Smooth muscle cell (in vitro differentiated cells): ENCODE data around the gene ANO1. TPM values are rescaled to one million over a fixed set of nuclear protein-coding genes. Genes with fewer than 3 reads are reported as not detected.

ENCODE experiments used
- DNase-seq: peaks from one replicate; lab custom pipeline; 2025; ENCODE audit not compliant: unreplicated experiment; lab: John Stamatoyannopoulos, UW
- H2AFZ ChIP-seq: fragments of 200-600 bp; sonication (generic); 2 replicates; pipeline ENCODE4 v1.6.0; 2016; ENCODE audit warnings: antibody characterized with exemption, low read depth, mild to moderate bottlenecking
- H3F3A ChIP-seq: fragments of 200-600 bp; sonication (generic); 2 replicates; pipeline ENCODE4 v1.6.0; 2017; ENCODE audit warnings: antibody characterized with exemption, low read depth
- H3K27ac ChIP-seq: fragments of 200-600 bp; sonication (generic); 2 replicates; pipeline ENCODE4 v1.5.1; 2016; ENCODE audit warnings: low read depth, mild to moderate bottlenecking
- H3K27me3 ChIP-seq: fragments of 200-600 bp; sonication (generic); 2 replicates; pipeline ENCODE4 v1.6.1; 2016; ENCODE audit warnings: low read depth, mild to moderate bottlenecking
- H3K36me3 ChIP-seq: fragments of 200-600 bp; sonication (generic); 2 replicates; pipeline ENCODE4 v1.5.1; 2016; ENCODE audit warnings: low read depth
- H3K4me1 ChIP-seq: fragments of 200-600 bp; sonication (generic); 2 replicates; pipeline ENCODE4 v1.5.1; 2016; ENCODE audit warnings: low read depth
- H3K4me2 ChIP-seq: fragments of 200-600 bp; sonication (generic); 2 replicates; pipeline ENCODE4 v1.6.0; 2016; ENCODE audit warnings: mild to moderate bottlenecking
- H3K4me3 ChIP-seq: fragments of 200-600 bp; sonication (generic); 2 replicates; pipeline ENCODE4 v1.5.1; 2016; ENCODE audit warnings: mild to moderate bottlenecking
- H3K79me2 ChIP-seq: fragments of 200-600 bp; sonication (generic); 2 replicates; pipeline ENCODE4 v1.6.0; 2016; ENCODE audit warnings: low read depth, mild to moderate bottlenecking
- H3K9ac ChIP-seq: fragments of 200-600 bp; sonication (generic); 2 replicates; pipeline ENCODE4 v1.6.0; 2016; ENCODE audit warnings: low read depth
- H3K9me3 ChIP-seq: fragments of 200-600 bp; sonication (generic); replicated peaks from 2 replicates; pipeline ENCODE4 v1.5.1; 2016; ENCODE audit warnings: low read depth
- H4K20me1 ChIP-seq: fragments of 200-600 bp; sonication (generic); 2 replicates; pipeline ENCODE4 v1.6.0; 2016; ENCODE audit warnings: low read depth
- WGBS: methylation state at CpG from one replicate; pipeline ENCODE4 v1.1.7; 2016; ENCODE audit warnings: low lambda C conversion rate; 5-methylcytosine and 5-hydroxymethylcytosine counted together
- polyA plus RNA-seq: library from polyadenylated mRNA; unstranded; fragments of >200 nt; fragmentation: Nextera tagmentation; extraction: Ambion mirVana; gene quantifications from 2 replicates; pipeline ENCODE4 v1.2.1, GENCODE V29; 2016
- total RNA-seq: library from RNA; depleted of rRNA; stranded (reverse); fragments of >200 nt; gene quantifications from 2 replicates; pipeline ENCODE4 v1.2.3, GENCODE V29; 2014
- TF ChIP-seq, protein P1 (sequence below): fragments of 200-600 bp; sonication (generic); IDR thresholded peaks from 2 replicates; pipeline ENCODE4 v1.5.1; 2017; ENCODE audit warnings: borderline replicate concordance, mild to moderate bottlenecking, antibody characterized with exemption; ENCODE audit not compliant: insufficient read depth, poor library complexity, severe bottlenecking

The ANO1 gene
- total and polyA plus RNA-seq, 2 experiments from 2014 or later = 93.4 to 133 TPM

DNA sequence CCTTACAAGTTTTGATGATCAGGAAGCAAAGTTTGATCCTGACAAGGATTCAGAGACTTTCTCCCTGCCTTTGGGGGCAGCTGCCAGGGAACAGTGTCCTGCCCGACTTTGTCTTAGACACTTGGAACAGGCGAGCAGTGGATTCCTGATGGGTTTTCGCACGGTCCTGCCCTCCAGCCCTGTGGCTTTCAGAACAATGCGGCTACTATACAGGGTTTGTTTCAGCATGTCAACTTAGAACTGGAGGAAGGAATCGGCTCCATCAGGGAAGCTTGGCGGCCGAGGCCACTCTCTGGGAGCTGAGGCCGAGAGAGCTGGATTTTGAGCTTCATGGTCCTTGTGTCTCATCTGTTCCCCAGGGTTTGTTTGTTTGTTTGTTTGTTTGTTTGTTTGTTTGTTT, 11.5 kb downstream of the ANO1 start:
- no peak overlapping the region for H3K9ac ChIP-seq
- DNase-seq = no peak
- H3K36me3 ChIP-seq = no peaks in the 10 kb centered on the region
- H3K4me1 ChIP-seq = no peaks in the 10 kb centered on the region
- H4K20me1 ChIP-seq = peaks cover 13% of the 10 kb centered on the region
- no peaks in the 10 kb centered on the region for H3K27me3 ChIP-seq
- no peak overlapping the region for H3K27ac ChIP-seq
- no peaks in the 10 kb centered on the region for H3K9me3 ChIP-seq
- peaks cover 3% of the 10 kb centered on the region for H3F3A ChIP-seq
- H3K4me3 ChIP-seq = no peak overlapping the region
- TF ChIP-seq, protein P1, sequence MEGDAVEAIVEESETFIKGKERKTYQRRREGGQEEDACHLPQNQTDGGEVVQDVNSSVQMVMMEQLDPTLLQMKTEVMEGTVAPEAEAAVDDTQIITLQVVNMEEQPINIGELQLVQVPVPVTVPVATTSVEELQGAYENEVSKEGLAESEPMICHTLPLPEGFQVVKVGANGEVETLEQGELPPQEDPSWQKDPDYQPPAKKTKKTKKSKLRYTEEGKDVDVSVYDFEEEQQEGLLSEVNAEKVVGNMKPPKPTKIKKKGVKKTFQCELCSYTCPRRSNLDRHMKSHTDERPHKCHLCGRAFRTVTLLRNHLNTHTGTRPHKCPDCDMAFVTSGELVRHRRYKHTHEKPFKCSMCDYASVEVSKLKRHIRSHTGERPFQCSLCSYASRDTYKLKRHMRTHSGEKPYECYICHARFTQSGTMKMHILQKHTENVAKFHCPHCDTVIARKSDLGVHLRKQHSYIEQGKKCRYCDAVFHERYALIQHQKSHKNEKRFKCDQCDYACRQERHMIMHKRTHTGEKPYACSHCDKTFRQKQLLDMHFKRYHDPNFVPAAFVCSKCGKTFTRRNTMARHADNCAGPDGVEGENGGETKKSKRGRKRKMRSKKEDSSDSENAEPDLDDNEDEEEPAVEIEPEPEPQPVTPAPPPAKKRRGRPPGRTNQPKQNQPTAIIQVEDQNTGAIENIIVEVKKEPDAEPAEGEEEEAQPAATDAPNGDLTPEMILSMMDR = no peak
- no peak overlapping the region for H3K4me2 ChIP-seq
- H2AFZ ChIP-seq = no peak overlapping the region
- WGBS = 89% methylated on average over 9 of the region's 9 CpGs
- H3K79me2 ChIP-seq = peaks cover 18% of the 10 kb centered on the region

DNA sequence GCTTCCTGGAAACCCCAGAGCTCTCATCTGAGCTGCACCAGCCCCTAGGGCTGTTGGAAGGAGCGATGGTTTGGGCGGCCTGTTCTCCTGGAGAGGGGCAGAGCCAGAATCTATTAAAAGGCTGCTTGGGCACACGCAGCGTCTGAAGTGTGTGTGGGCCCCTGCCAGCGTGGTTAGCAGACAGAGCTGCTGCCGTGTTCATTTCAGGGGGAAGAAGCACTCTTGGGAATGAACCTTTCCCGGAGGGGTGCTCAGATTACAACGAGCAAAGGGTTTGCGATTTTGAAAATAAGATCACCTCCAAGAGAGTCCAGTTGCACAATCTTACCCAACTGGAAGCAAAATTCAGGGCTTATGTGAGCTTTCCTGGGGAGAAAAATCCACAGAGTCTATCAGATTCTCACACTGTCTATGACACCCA, 12.9 kb downstream of the ANO1 start:
- Histone ChIP-seq H3K4me2 (no peak overlapping the region), H3K4me1 (no peaks in the 10 kb centered on the region), H2AFZ (no peak overlapping the region), H3K27me3 (no peaks in the 10 kb centered on the region), H3K79me2 (peaks cover 11% of the 10 kb centered on the region), H3F3A (peaks cover 3% of the 10 kb centered on the region), H3K9ac (no peak overlapping the region), H3K27ac (no peak overlapping the region), H3K36me3 (no peaks in the 10 kb centered on the region), H3K4me3 (no peak overlapping the region), H3K9me3 (no peaks in the 10 kb centered on the region), H4K20me1 (no peaks in the 10 kb centered on the region)
- DNase-seq = no peak
- WGBS = 55% methylated on average over 9 of the region's 9 CpGs
- TF ChIP-seq, protein P1 = no peak

DNA sequence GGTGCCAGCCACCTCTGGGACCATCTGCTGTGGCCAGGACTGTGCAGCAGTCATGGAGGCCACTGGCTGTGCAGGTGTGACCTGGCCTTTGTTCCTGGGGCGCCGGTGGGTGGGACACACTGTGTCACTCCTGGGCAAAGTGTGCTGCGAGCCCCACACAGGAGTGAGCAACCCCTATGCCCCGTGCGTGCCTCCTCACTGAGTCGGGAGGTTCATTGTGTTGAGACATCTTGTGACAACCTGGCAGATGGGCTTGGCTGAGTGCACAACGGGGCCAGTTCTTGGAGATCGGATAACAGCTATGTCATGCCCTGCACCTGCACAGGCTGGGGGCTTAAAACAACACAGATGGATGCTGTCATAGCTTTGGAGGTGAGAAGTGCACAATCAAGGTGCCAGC, 13.5 kb downstream of the ANO1 start:
- Histone ChIP-seq H2AFZ (no peak overlapping the region), H3K27ac (no peak overlapping the region), H3K79me2 (peaks cover 11% of the 10 kb centered on the region), H3K4me2 (no peak overlapping the region), H3K4me3 (no peak overlapping the region), H3K27me3 (no peaks in the 10 kb centered on the region), H3K36me3 (no peaks in the 10 kb centered on the region), H3K4me1 (no peaks in the 10 kb centered on the region), H4K20me1 (no peaks in the 10 kb centered on the region), H3F3A (peaks cover 3% of the 10 kb centered on the region), H3K9ac (no peak overlapping the region), H3K9me3 (no peaks in the 10 kb centered on the region)
- no peak for DNase-seq
- TF ChIP-seq, protein P1 = no peak
- 96% methylated on average over 8 of the region's 8 CpGs for WGBS

DNA sequence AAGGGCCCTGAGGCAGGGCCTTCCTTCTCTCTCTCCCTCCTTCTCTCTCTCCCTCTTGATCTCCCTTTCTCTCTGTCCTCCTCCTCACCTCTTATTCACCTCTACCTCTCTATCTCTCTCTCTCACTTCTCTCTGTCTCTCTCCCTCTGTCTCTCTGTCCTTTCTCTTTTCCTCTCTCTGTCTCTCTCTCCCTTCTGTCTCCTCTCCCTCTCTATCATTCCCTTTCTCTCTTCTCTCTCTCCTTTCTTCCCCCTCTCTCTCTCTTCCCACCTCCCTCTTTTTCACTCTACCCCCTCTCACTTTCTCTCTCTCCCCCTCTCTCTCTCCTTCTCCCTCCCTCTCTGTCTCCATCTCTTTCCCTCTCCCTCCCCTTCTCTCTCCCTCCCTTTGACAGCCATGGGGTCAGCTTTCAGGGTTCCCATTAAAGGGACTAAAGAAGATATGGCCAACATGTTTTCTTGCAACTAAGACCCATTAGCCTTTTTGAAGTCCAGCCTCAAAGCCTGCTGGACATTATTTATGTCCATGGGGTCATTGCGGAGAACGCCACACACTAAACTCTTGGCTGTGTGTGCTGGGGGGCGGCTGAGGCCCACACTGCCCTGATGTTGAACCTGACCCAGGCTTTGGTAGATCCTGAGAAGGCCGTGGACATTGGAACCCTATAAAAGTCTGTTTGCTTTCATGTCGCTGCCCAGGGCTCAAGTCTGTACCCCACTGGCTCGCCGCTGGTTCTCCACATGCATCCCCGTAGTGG, 15.0 kb downstream of the ANO1 start:
- no peaks in the 10 kb centered on the region for H3K9me3 ChIP-seq
- H3K9ac ChIP-seq = no peak overlapping the region
- TF ChIP-seq, protein P1 = no peak
- H3K4me1 ChIP-seq = no peaks in the 10 kb centered on the region
- peaks cover 8% of the 10 kb centered on the region for H3K79me2 ChIP-seq
- no peak overlapping the region for H3K4me2 ChIP-seq
- no peak overlapping the region for H3K27ac ChIP-seq
- H3K27me3 ChIP-seq = no peaks in the 10 kb centered on the region
- 89% methylated on average over 8 of the region's 8 CpGs for WGBS
- DNase-seq = no peak
- no peaks in the 10 kb centered on the region for H4K20me1 ChIP-seq
- peaks cover 3% of the 10 kb centered on the region for H3F3A ChIP-seq
- H3K4me3 ChIP-seq = no peak overlapping the region
- H3K36me3 ChIP-seq = no peaks in the 10 kb centered on the region
- H2AFZ ChIP-seq = no peak overlapping the region
